Naive B cell (primary cell): Measurements from ENCODE around the gene CKS1B. TPM values are rescaled to one million over a fixed set of nuclear protein-coding genes. Genes with fewer than 3 reads are reported as not detected.
A peak's percentile ranks its signal among the peaks of the same experiment; 100 is the strongest.

Experiments
- ATAC-seq, 2 donors: fragments of 150-1000 bp; cut with Tn5 transposase; 2 replicates each; pipeline ENCODE4 v1.10.0; 2021; ENCODE audit warnings: low read depth in 2 of 2, mild to moderate bottlenecking in 2 of 2, moderate library complexity in 2 of 2
- DNase-seq: peaks from one replicate; pipeline ENCODE4 v3.0.0; 2022
- H3K27ac Mint-ChIP-seq, 6 donors: one replicate each; pipeline ENCODE4 v1.8.0; 2020 to 2022; ENCODE audit warnings: mild to moderate bottlenecking in 6 of 6, mixed read lengths in 6 of 6, moderate library complexity in 5 of 6, inconsistent platforms in 2 of 6
- H3K27me3 Mint-ChIP-seq, 3 donors: one replicate each; pipeline ENCODE4 v1.8.0; 2021 to 2022; ENCODE audit warnings: mixed read lengths in 3 of 3, mild to moderate bottlenecking in 1 of 3
- H3K36me3 Mint-ChIP-seq, 2 donors: one replicate each; pipeline ENCODE4 v1.8.0; 2020 to 2022; ENCODE audit warnings: mixed read lengths in 2 of 2, inconsistent platforms in 1 of 2, mild to moderate bottlenecking in 1 of 2
- H3K4me1 Mint-ChIP-seq, 3 donors: one replicate each; pipeline ENCODE4 v1.8.0; 2020 to 2022; ENCODE audit warnings: mixed read lengths in 3 of 3, inconsistent platforms in 1 of 3, mild to moderate bottlenecking in 1 of 3, moderate library complexity in 1 of 3
- H3K4me3 Mint-ChIP-seq, 8 donors: one replicate each; pipeline ENCODE4 v1.8.0; 2020 to 2022; ENCODE audit warnings: mild to moderate bottlenecking in 8 of 8, mixed read lengths in 8 of 8, moderate library complexity in 8 of 8, inconsistent platforms in 2 of 8
- H3K9me3 Mint-ChIP-seq, 7 donors: one replicate each; pipeline ENCODE4 v1.8.0; 2020 to 2022; ENCODE audit warnings: mixed read lengths in 7 of 7, mild to moderate bottlenecking in 5 of 7, inconsistent platforms in 2 of 7, moderate library complexity in 1 of 7
- polyA plus RNA-seq, 6 donors: library from polyadenylated mRNA; unstranded; fragments of 300-500 nt; fragmentation: Illumina TruSeq; gene quantifications; one replicate each; pipeline ENCODE4 v1.2.3, GENCODE V29; 2021; ENCODE audit warnings: low read depth in 6 of 6

CKS1B gene
- 100 to 1,000 TPM; 117 to 196 (median 131) TPM for polyA plus RNA-seq

GRCh38 chr1:154974102-154974807 is at the start of gene CKS1B:
Gene CKS1B, plus strand, starts transcription at chr1:154974681. Its CDS starts 65 bp downstream, at chr1:154974746.
- peaks cover 13 to 36% (median 18%) of the 10 kb centered on the region in 3 donors for H3K4me1 Mint-ChIP-seq
- DNase-seq = peak; percentile 97
- no peak within 1 kb of the TSS for H3K4me3 Mint-ChIP-seq
- no peaks in the 10 kb centered on the region for H3K9me3 Mint-ChIP-seq
- no peak within 1 kb of the TSS for H3K27ac Mint-ChIP-seq
- H3K36me3 Mint-ChIP-seq = no peaks in the 10 kb centered on the region
- no peaks in the 10 kb centered on the region for H3K27me3 Mint-ChIP-seq
- ATAC-seq = peak; percentile 82 to 83

- DNase-seq (no peak), ATAC-seq (peak in 1 of 2 donors; percentile 37)
- Mint-ChIP-seq H3K4me3 (no peak overlapping the region), H3K27me3 (no peaks in the 10 kb centered on the region), H3K27ac (peak overlapping the region in 3 of 6 donors; percentile 33 to 87 (median 73)), H3K4me1 (peaks cover 6 to 13% (median 7%) of the 10 kb centered on the region in 3 donors), H3K36me3 (peaks cover 13 to 26% of the 10 kb centered on the region in 2 donors), H3K9me3 (peaks cover 0 to 1% (median 0%) of the 10 kb centered on the region in 7 donors)
Measured at GRCh38 chr1:154925335-154926170, 48.9 kb upstream of the CKS1B start.

- Mint-ChIP-seq H3K4me1 (peaks cover 6 to 13% (median 7%) of the 10 kb centered on the region in 3 donors), H3K9me3 (peaks cover 0 to 1% (median 0%) of the 10 kb centered on the region in 7 donors), H3K27ac (peak overlapping the region in 1 of 6 donors; percentile 73), H3K27me3 (no peaks in the 10 kb centered on the region), H3K36me3 (peaks cover 13 to 26% of the 10 kb centered on the region in 2 donors), H3K4me3 (no peak overlapping the region)
- ATAC-seq = no peak
- DNase-seq = no peak
Measured at GRCh38 chr1:154926201-154926600, 48.3 kb upstream of the CKS1B start.

GRCh38 chr1:154931940-154932487 is 42.5 kb upstream of the CKS1B start:
- H3K9me3 Mint-ChIP-seq = peaks cover 0 to 1% (median 0%) of the 10 kb centered on the region in 7 donors

GRCh38 chr1:154934358-154934948 is 40.0 kb upstream of the CKS1B start:
- Mint-ChIP-seq H3K4me3 (peak overlapping the region in 5 of 8 donors; percentile 25 to 96 (median 89)), H3K9me3 (no peaks in the 10 kb centered on the region), H3K36me3 (no peaks in the 10 kb centered on the region), H3K4me1 (peaks cover 22 to 36% (median 32%) of the 10 kb centered on the region in 3 donors), H3K27me3 (no peaks in the 10 kb centered on the region), H3K27ac (peak overlapping the region in 2 of 6 donors; percentile 49 to 80)
- no peak for ATAC-seq
- DNase-seq = no peak

More at GRCh38 chr1:154931940-154932487, 42.5 kb upstream of the CKS1B start:
- H3K36me3 Mint-ChIP-seq = peaks cover 8 to 12% of the 10 kb centered on the region in 2 donors
- no peaks in the 10 kb centered on the region for H3K27me3 Mint-ChIP-seq
- DNase-seq (no peak), ATAC-seq (no peak)
- H3K4me1 Mint-ChIP-seq = peaks cover 9 to 16% (median 16%) of the 10 kb centered on the region in 3 donors
- H3K27ac Mint-ChIP-seq = no peak overlapping the region
- peak overlapping the region in 1 of 8 donors; percentile 26 for H3K4me3 Mint-ChIP-seq

GRCh38 chr1:154935749-154936554 is 38.5 kb upstream of the CKS1B start:
- Mint-ChIP-seq H3K4me3 (peak overlapping the region; percentile 89 to 98 (median 96)), H3K36me3 (no peaks in the 10 kb centered on the region), H3K4me1 (peaks cover 31 to 47% (median 42%) of the 10 kb centered on the region in 3 donors), H3K27ac (peak overlapping the region; percentile 98 to 100 (median 100)), H3K27me3 (no peaks in the 10 kb centered on the region), H3K9me3 (peaks cover 0 to 1% (median 0%) of the 10 kb centered on the region in 7 donors)
- no peak for ATAC-seq
- DNase-seq = no peak

GRCh38 chr1:154936555-154937084 is 37.9 kb upstream of the CKS1B start, which contains the start of gene PMVK:
Gene PMVK, minus strand, starts transcription at chr1:154936719. Its CDS starts 34 bp downstream, at chr1:154936685.
- ATAC-seq = peak; percentile 81
- H3K9me3 Mint-ChIP-seq = peaks cover 0 to 1% (median 0%) of the 10 kb centered on the region in 7 donors
- H3K27me3 Mint-ChIP-seq = no peaks in the 10 kb centered on the region
- H3K36me3 Mint-ChIP-seq = no peaks in the 10 kb centered on the region
- DNase-seq = peak; percentile 97
- H3K4me3 Mint-ChIP-seq = peak within 1 kb of the TSS; percentile 89 to 98 (median 96)
- H3K27ac Mint-ChIP-seq = peak within 1 kb of the TSS; percentile 98 to 100 (median 100)
- H3K4me1 Mint-ChIP-seq = peaks cover 36 to 52% (median 48%) of the 10 kb centered on the region in 3 donors

GRCh38 chr1:154937085-154937987 is 37.1 kb upstream of the CKS1B start:
- Mint-ChIP-seq H3K27me3 (no peaks in the 10 kb centered on the region), H3K9me3 (peaks cover 0 to 1% (median 0%) of the 10 kb centered on the region in 7 donors), H3K36me3 (no peaks in the 10 kb centered on the region), H3K27ac (peak overlapping the region; percentile 98 to 100 (median 100)), H3K4me3 (peak overlapping the region; percentile 89 to 98 (median 96)), H3K4me1 (peaks cover 42 to 60% (median 55%) of the 10 kb centered on the region in 3 donors)
- DNase-seq (peak; percentile 93), ATAC-seq (peak; percentile 77 to 80)

GRCh38 chr1:154937988-154938386 is 36.5 kb upstream of the CKS1B start:
- no peak for DNase-seq
- Mint-ChIP-seq H3K4me1 (peaks cover 48 to 66% (median 62%) of the 10 kb centered on the region in 3 donors), H3K27ac (peak overlapping the region; percentile 98 to 100 (median 100)), H3K27me3 (no peaks in the 10 kb centered on the region), H3K4me3 (peak overlapping the region; percentile 80 to 98 (median 94)), H3K9me3 (peaks cover 0 to 1% (median 0%) of the 10 kb centered on the region in 7 donors), H3K36me3 (no peaks in the 10 kb centered on the region)
- no peak for ATAC-seq

- ATAC-seq (no peak), DNase-seq (no peak)
- Mint-ChIP-seq H3K27ac (peak overlapping the region in 5 of 6 donors; percentile 33 to 98 (median 84)), H3K9me3 (peaks cover 0 to 1% (median 0%) of the 10 kb centered on the region in 7 donors), H3K4me1 (peaks cover 54 to 74% (median 70%) of the 10 kb centered on the region in 3 donors), H3K27me3 (no peaks in the 10 kb centered on the region), H3K4me3 (peak overlapping the region; percentile 0 to 92 (median 56)), H3K36me3 (no peaks in the 10 kb centered on the region)
Measured at GRCh38 chr1:154938604-154939399, 35.7 kb upstream of the CKS1B start.
